Activated CD4-positive, CD25-positive, alpha-beta regulatory T cell (primary cell): ENCODE data around the gene GALNT18.

Source experiments
- DNase-seq, 4 experiments: peaks; one replicate each; lab custom pipeline; 2025; lab: John Stamatoyannopoulos, UW

Gene GALNT18

GRCh38 chr11:11624204-11624603 is 2.4 kb upstream of the GALNT18 start:
- no peak for DNase-seq

GRCh38 chr11:11622772-11623171 is 967 bp upstream of the GALNT18 start:
- no peak for DNase-seq

GRCh38 chr11:11622340-11622706 is 518 bp upstream of the GALNT18 start:
- no peak for DNase-seq

GRCh38 chr11:11620921-11621572 is 758 bp downstream of the GALNT18 start:
- DNase-seq, result no peak

- DNase-seq, result no peak
Measured at GRCh38 chr11:11620173-11620920, 1.5 kb downstream of the GALNT18 start.

- no peak for DNase-seq
Measured at GRCh38 chr11:11618973-11619435, 2.8 kb downstream of the GALNT18 start.

- DNase-seq, result no peak
Measured at GRCh38 chr11:11615086-11615485, 6.7 kb downstream of the GALNT18 start.

- DNase-seq, result no peak
Measured at GRCh38 chr11:11612439-11612838, 9.4 kb downstream of the GALNT18 start.

GRCh38 chr11:11611381-11611780 is 10.4 kb downstream of the GALNT18 start:
- no peak for DNase-seq

GRCh38 chr11:11608783-11609232 is 13.0 kb downstream of the GALNT18 start:
- DNase-seq, result no peak

GRCh38 chr11:11607772-11608171 is 14.0 kb downstream of the GALNT18 start:
- DNase-seq, result no peak

- no peak for DNase-seq
Measured at GRCh38 chr11:11605821-11606450, 15.9 kb downstream of the GALNT18 start.

- DNase-seq, result no peak
Measured at GRCh38 chr11:11605181-11605580, 16.6 kb downstream of the GALNT18 start.

GRCh38 chr11:11604370-11604990 is 17.3 kb downstream of the GALNT18 start:
- DNase-seq, result no peak

- DNase-seq, result no peak
Measured at GRCh38 chr11:11602011-11602410, 19.8 kb downstream of the GALNT18 start.

GRCh38 chr11:11600288-11600687 is 21.5 kb downstream of the GALNT18 start:
- no peak for DNase-seq

- no peak for DNase-seq
Measured at GRCh38 chr11:11598243-11598642, 23.6 kb downstream of the GALNT18 start.

GRCh38 chr11:11594162-11594561 is 27.6 kb downstream of the GALNT18 start:
- DNase-seq, result no peak

GRCh38 chr11:11592146-11592684 is 29.6 kb downstream of the GALNT18 start:
- DNase-seq, result no peak

GRCh38 chr11:11589437-11589836 is 32.4 kb downstream of the GALNT18 start:
- no peak for DNase-seq

GRCh38 chr11:11588891-11589290 is 32.9 kb downstream of the GALNT18 start:
- no peak for DNase-seq

GRCh38 chr11:11588243-11588642 is 33.6 kb downstream of the GALNT18 start:
- no peak for DNase-seq
